Stimulated activated CD4-positive, alpha-beta T cell treated with anti-CD3 and anti-CD28 coated beads, Interleukin-4, amount 100 ng/mL, for 4 hours (primary cell): ENCODE data around the gene THUMPD1.

Experiments used
- DNase-seq, 2 experiments: peaks; one replicate each; pipeline ENCODE4 v3.0.0-alpha.2; 2020

The THUMPD1 gene

DNA sequence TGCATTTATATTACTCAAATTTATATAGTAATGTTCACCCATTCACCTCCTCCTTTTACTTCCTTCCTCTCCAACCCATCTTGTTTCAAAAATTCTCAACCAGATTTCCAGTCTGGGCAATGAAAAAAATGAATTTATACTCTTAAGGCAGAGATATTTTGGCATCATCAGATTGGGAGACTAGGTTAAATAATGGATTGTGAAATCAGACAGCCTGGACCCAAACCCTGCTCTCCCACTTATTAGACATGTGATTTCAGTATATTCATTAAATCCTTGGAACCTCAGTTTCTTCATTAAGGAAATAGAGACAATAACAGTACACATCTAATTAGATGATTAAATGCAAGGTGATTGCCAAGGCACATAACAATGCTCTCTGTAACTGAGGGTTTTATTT is 52.0 kb downstream of the THUMPD1 start:
- no peak for DNase-seq

DNA sequence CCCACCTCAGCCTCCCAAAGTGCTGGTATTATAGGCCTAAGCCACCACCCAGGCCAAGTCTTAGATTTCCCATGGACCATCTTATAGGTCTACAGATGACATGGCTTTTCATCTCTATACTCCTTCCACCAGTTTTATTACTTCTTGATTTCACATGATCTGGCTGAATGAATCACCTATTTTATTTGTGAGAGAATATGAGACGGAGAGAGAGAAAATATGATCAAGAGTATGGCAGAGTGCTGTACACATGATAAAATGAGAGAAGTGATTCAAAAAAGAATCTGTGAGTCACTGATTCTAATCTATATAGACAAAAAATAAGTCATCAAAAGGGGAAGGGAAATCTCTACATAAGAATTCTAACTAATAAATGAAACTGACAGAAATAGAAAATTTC is 57.8 kb downstream of the THUMPD1 start:
- DNase-seq, result no peak
